Stimulated activated effector memory CD8-positive, alpha-beta T cell treated with anti-CD3 and anti-CD28 coated beads, Interleukin-12 subunit alpha, Interleukin-12 subunit beta, amount 100 ng/mL, for 72 hours (primary cell): ENCODE measurements around the gene FAM124B.

Source experiments
- ATAC-seq: fragments of 150-1000 bp; cut with Tn5 transposase; 2 replicates; pipeline ENCODE4 v1.10.0; 2021
- DNase-seq, 2 donors: peaks; one replicate each; pipeline ENCODE4 v3.0.0; 2021 to 2022; ENCODE audit warnings: low spot score in 2 of 2
- H3K27ac Mint-ChIP-seq: one replicate; pipeline ENCODE4 v1.8.0; 2022; ENCODE audit warnings: mild to moderate bottlenecking, mixed read lengths
- H3K36me3 Mint-ChIP-seq: one replicate; pipeline ENCODE4 v1.8.0; 2022; ENCODE audit warnings: mild to moderate bottlenecking, mixed read lengths
- H3K4me1 Mint-ChIP-seq: one replicate; pipeline ENCODE4 v1.8.0; 2022; ENCODE audit warnings: mixed read lengths
- H3K4me3 Mint-ChIP-seq: one replicate; pipeline ENCODE4 v1.8.0; 2022; ENCODE audit warnings: mild to moderate bottlenecking, mixed read lengths
- H3K9me3 Mint-ChIP-seq: one replicate; pipeline ENCODE4 v1.8.0; 2022; ENCODE audit warnings: mixed read lengths

The FAM124B gene

GRCh38 chr2:224347176-224348051, 54.5 kb downstream of the FAM124B start:
- H3K4me3 Mint-ChIP-seq: no peak overlapping the region
- no peak overlapping the region for H3K27ac Mint-ChIP-seq
- DNase-seq (no peak), ATAC-seq (no peak)
- H3K36me3 Mint-ChIP-seq: no peaks in the 10 kb centered on the region
- no peaks in the 10 kb centered on the region for H3K9me3 Mint-ChIP-seq
- no peaks in the 10 kb centered on the region for H3K4me1 Mint-ChIP-seq

- DNase-seq: no peak
- no peak for ATAC-seq
- H3K4me1 Mint-ChIP-seq: no peaks in the 10 kb centered on the region
- H3K27ac Mint-ChIP-seq: no peak overlapping the region
- H3K36me3 Mint-ChIP-seq: no peaks in the 10 kb centered on the region
- no peak overlapping the region for H3K4me3 Mint-ChIP-seq
- no peaks in the 10 kb centered on the region for H3K9me3 Mint-ChIP-seq
These were observed 56.4 kb downstream of the FAM124B start for GRCh38 chr2:224345492-224345891.

- ATAC-seq: no peak
- DNase-seq: no peak
- Mint-ChIP-seq H3K4me1 (no peaks in the 10 kb centered on the region), H3K9me3 (no peaks in the 10 kb centered on the region), H3K4me3 (no peak overlapping the region), H3K36me3 (no peaks in the 10 kb centered on the region), H3K27ac (no peak overlapping the region)
These were observed 58.7 kb downstream of the FAM124B start for GRCh38 chr2:224343226-224343625.

- ATAC-seq (no peak), DNase-seq (no peak)
- H3K9me3 Mint-ChIP-seq: no peaks in the 10 kb centered on the region
- H3K36me3 Mint-ChIP-seq: no peaks in the 10 kb centered on the region
- no peak overlapping the region for H3K4me3 Mint-ChIP-seq
- H3K27ac Mint-ChIP-seq: no peak overlapping the region
- H3K4me1 Mint-ChIP-seq: no peaks in the 10 kb centered on the region
These were observed 65.9 kb downstream of the FAM124B start for GRCh38 chr2:224335991-224336390.

GRCh38 chr2:224334726-224335125, 67.2 kb downstream of the FAM124B start:
- Mint-ChIP-seq H3K4me1 (no peaks in the 10 kb centered on the region), H3K4me3 (no peak overlapping the region), H3K36me3 (no peaks in the 10 kb centered on the region), H3K27ac (no peak overlapping the region), H3K9me3 (no peaks in the 10 kb centered on the region)
- no peak for DNase-seq
- ATAC-seq: no peak

- DNase-seq (no peak), ATAC-seq (no peak)
- Mint-ChIP-seq H3K4me1 (no peaks in the 10 kb centered on the region), H3K36me3 (no peaks in the 10 kb centered on the region), H3K9me3 (no peaks in the 10 kb centered on the region), H3K4me3 (no peak overlapping the region), H3K27ac (no peak overlapping the region)
These were observed 68.0 kb downstream of the FAM124B start for GRCh38 chr2:224333726-224334482.

GRCh38 chr2:224331698-224332097, 70.2 kb downstream of the FAM124B start:
- Mint-ChIP-seq H3K4me1 (no peaks in the 10 kb centered on the region), H3K27ac (no peak overlapping the region), H3K36me3 (no peaks in the 10 kb centered on the region), H3K4me3 (no peak overlapping the region), H3K9me3 (no peaks in the 10 kb centered on the region)
- DNase-seq (no peak), ATAC-seq (no peak)

- H3K4me1 Mint-ChIP-seq: no peaks in the 10 kb centered on the region
- no peak overlapping the region for H3K27ac Mint-ChIP-seq
- no peaks in the 10 kb centered on the region for H3K9me3 Mint-ChIP-seq
- DNase-seq (no peak), ATAC-seq (no peak)
- H3K4me3 Mint-ChIP-seq: no peak overlapping the region
- no peaks in the 10 kb centered on the region for H3K36me3 Mint-ChIP-seq
These were observed 73.1 kb downstream of the FAM124B start for GRCh38 chr2:224328798-224329197.
